ENCODE data around the gene CALML5. TPM values are rescaled to one million over a fixed set of nuclear protein-coding genes. Genes with fewer than 3 reads are reported as not detected.

The CALML5 gene
- total and polyA plus RNA-seq, 2 of the 4 experiments (the other 2 are of a cell fraction) = not detected

GRCh38 chr10:5540080-5540479 lies 40.7 kb upstream of the CALML5 start:
- Histone ChIP-seq H4K91ac (ENCODE audit: insufficient read depth, low read depth, low read length) (no peak overlapping the region), H3K27me3 (ENCODE audit: control insufficient read depth, insufficient read depth, low read length) (no peaks in the 10 kb centered on the region), H2BK20ac (ENCODE audit: low read depth, low read length) (no peak overlapping the region), H3K9ac (ENCODE audit: low read depth, low read length) (no peak overlapping the region), H3K4me3 (ENCODE audit: insufficient read depth, low read depth, low read length) (no peak overlapping the region), H3K4ac (ENCODE audit: low read depth, low read length) (no peak overlapping the region), H2AK9ac (replicated peaks; ENCODE audit: low read depth, low read length, poor library complexity) (no peak overlapping the region), H3K18ac (ENCODE audit: low read depth, low read length) (no peak overlapping the region), H3K36me3 (ENCODE audit: control insufficient read depth, insufficient read depth, low read length) (no peaks in the 10 kb centered on the region), H3K9me1 (ENCODE audit: insufficient read depth, low read length) (peaks cover 6% of the 10 kb centered on the region; the same call in 1 of the 2 replicates), H3K27ac (ENCODE audit: insufficient read depth, low read length) (no peak overlapping the region), H4K8ac (ENCODE audit: low read depth in 2 of 2, low read length in 2 of 2) (no peak overlapping the region), H3K14ac (replicated peaks; ENCODE audit: low read depth, low read length) (no peak overlapping the region), H3K56ac (ENCODE audit: extremely low read depth, insufficient read depth, low read length) (no peak overlapping the region), H2BK5ac (ENCODE audit: low read depth, low read length, poor library complexity, severe bottlenecking) (no peak overlapping the region), H3K4me2 (ENCODE audit: low read depth, low read length) (no peak overlapping the region), H3K4me1 (ENCODE audit: control insufficient read depth, insufficient read depth, low read length) (peaks cover 8% of the 10 kb centered on the region), H2AFZ (replicated peaks; ENCODE audit: low read length, poor library complexity) (no peak overlapping the region), H4K5ac (ENCODE audit: low read depth, low read length) (no peak overlapping the region), H2BK15ac (ENCODE audit: low read depth, low read length) (no peak overlapping the region), H3K79me1 (ENCODE audit: low read depth in 1 of 2, low read length in 2 of 2) (0 out of 4 replicates have a peak, but pooled peaks cover 0 to 2% of the 10 kb centered on the region in 2 experiments), H3K23ac (ENCODE audit: low read depth, low read length) (no peak overlapping the region), H2BK120ac (ENCODE audit: low read depth, low read length) (no peak overlapping the region), H3K9me3 (ENCODE audit: control insufficient read depth, insufficient read depth, low read length) (peaks cover 7% of the 10 kb centered on the region; the same call in 1 of the 2 replicates), H4K20me1 (ENCODE audit: insufficient read depth, low read length) (no peaks in the 10 kb centered on the region), H2AK5ac (ENCODE audit: low read depth, low read length) (0 out of 2 replicates have a peak overlapping the region, but pooled peaks have one; percentile 39)
- intact Hi-C loops (cut with micrococcal nuclease) = no loop called here
- no TSS peak for BruUV-seq (replicated peaks)
- TF ChIP-seq POLR2A (IDR thresholded peaks at IDR 0.05; ENCODE audit: low read depth, low read length) = no peak
- no CpG with 5 or more reads among the region's 9 CpGs for WGBS, 2 experiments (ENCODE audit: extremely low coverage in 2 of 2, insufficient read length in 1 of 2)
- ATAC-seq (ENCODE audit: low read depth) = no peak
- ChIA-PET CTCF (no interaction called here), POLR2A (ENCODE audit: unreplicated experiment) (no interaction called here)
- no peak for DNase-seq
- in situ Hi-C loops (cut with MboI; ENCODE audit: low sequenced_read_pairs) = no loop called here
- dilution Hi-C loops (cut with HindIII; ENCODE audit: low sequenced_read_pairs, unreplicated experiment) = no loop called here

Data from IMR-90 (cell line).